Mesenteric fat pad (tissue), 1 donor: ENCODE results near the gene TTN. TPM values are rescaled to one million over a fixed set of nuclear protein-coding genes. Genes with fewer than 3 reads are reported as not detected.
"Not testable (repeated sequence)": the region's sequence is repeated elsewhere in the genome, so short reads cannot be mapped to it uniquely, and the experiment has no call there.

Experiments used
- DNase-seq: peaks from one replicate; pipeline ENCODE4 v3.0.0-alpha.2; 2020; ENCODE audit warnings: low spot score
- total RNA-seq: library from RNA; stranded (reverse); fragmentation: NEBNext Ultra II Directional; extraction: Animal tissue kit (Norgen Biotek cat#: 25700); gene quantifications from one replicate; pipeline ENCODE4 v1.2.1, GENCODE V29; 2021
- donor health status: DM: yes; HTN: yes; CAD: no.

The TTN gene
- total RNA-seq, 1 donor from 2014 or later = 12.0 TPM

DNA sequence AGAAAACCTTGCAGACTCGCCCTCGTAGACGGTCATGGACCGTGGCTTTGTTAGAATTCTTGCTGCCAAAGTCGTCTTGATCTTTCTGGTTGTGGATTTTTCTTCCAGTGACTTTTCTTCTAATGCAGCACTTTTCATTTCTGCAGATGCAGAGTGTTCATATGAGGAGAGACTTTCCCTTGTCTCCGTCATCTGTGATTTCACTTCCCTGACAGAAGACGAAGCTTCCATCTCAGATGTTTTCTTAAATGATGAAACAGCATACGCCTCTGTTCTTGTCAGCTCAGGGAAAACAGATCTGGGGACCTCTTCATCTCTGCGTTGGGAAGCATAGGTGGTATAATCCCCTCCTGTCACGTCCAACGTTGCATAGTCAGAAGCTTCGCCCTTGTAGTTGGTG is 276.1 kb downstream of the TTN start:
- no peak for DNase-seq

- DNase-seq = no peak
Observed at GRCh38 chr2:178530625-178531142, 276.5 kb downstream of the TTN start.

DNA sequence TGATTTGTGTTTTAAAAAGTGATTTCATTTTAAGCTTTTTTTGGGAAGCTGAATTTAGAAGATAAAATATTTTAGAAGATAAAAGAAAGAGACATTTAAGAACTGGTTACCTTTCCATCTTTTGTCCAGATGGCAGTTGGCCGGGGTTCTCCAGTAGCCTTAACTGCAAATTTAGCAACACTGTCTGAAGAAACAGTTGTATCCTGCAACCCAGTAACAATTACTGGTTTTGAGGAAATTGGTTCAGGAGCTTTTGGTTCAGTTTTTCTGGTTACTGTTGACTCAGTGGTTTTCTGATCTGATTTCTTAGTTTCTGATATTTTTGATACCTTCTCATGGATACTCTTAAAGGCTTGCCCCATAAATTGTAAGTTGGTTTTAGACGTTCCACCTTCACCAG is 277.1 kb downstream of the TTN start:
- DNase-seq = no peak

- DNase-seq = no peak
Observed at GRCh38 chr2:178529194-178529593, 278.0 kb downstream of the TTN start.

DNA sequence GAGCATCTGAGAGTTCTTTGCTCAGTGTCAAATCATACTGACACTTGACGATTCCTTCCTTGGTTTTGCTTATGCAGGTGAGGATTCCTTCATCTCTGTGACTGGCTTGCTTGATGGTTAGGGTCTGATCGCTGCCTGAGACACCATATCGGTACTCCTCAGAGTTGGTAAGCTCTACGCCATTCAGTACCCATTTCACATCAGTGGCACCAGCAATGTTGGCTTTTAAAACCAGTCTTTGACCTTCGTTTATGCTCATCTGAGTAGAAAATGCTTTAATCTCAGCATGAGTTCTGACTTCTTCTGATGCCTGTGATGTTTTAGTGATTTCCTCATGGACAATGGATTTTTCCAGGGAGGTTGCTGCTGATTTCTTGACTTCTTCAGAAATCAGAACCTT is 278.6 kb downstream of the TTN start:
- no peak for DNase-seq

DNA sequence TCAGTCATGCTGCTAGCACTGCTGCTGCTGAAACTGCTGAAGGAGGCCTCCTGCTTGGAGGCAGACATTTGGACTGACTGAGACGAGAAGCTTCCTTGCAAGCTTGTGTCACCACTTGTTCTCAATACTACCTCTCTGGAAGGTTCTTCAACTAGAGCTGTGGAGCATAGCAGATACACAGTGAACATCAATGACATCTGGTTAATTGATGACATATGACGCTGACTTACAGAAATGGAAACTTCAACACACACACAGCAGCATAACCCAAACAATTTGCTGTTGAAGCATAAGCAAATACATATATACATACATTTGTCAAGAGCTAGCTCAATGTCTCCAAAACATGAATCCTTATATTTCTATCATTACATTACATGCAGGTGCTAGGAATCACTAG is 279.6 kb downstream of the TTN start:
- no peak for DNase-seq

- no peak for DNase-seq
Observed at GRCh38 chr2:178526256-178526655, 281.0 kb downstream of the TTN start.

- DNase-seq = not testable (repeated sequence)
Observed at GRCh38 chr2:178525460-178525859, 281.8 kb downstream of the TTN start.

GRCh38 chr2:178525010-178525409 is 282.2 kb downstream of the TTN start:
- DNase-seq = not testable (repeated sequence)

- no peak for DNase-seq
Observed at GRCh38 chr2:178523596-178524134, 283.6 kb downstream of the TTN start.

DNA sequence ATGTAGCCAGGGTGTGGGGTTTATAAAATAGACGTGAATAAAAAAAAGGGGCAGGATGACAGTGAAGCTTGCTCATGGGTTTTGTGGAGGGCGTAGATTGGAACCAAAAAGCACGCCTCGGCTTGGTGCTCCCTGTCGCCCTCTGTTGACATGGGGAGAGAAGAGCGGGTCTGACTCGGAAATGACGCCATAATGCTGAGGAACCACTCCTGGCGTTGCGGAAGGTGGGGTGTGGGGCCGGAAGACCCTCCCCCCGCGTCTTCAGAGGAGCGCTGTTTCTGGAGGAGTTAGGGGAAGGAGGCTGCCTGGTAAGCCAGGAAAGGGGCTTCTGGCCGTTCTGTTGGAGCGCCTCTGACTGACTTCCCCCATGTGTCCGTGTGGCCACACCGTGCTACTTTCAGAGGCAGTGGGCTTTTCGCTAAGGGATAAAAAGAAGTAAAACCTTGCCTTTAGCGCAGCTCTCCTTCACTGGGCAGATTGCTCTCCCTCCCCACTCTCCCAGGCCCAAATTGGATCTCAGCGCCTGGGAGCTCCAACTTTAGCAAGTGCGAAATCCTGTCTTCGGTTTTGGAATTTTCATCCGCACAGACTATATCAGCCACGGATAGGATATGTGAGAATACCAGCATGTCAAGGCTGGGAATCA is 284.1 kb downstream of the TTN start:
- DNase-seq = peak; percentile 91

DNA sequence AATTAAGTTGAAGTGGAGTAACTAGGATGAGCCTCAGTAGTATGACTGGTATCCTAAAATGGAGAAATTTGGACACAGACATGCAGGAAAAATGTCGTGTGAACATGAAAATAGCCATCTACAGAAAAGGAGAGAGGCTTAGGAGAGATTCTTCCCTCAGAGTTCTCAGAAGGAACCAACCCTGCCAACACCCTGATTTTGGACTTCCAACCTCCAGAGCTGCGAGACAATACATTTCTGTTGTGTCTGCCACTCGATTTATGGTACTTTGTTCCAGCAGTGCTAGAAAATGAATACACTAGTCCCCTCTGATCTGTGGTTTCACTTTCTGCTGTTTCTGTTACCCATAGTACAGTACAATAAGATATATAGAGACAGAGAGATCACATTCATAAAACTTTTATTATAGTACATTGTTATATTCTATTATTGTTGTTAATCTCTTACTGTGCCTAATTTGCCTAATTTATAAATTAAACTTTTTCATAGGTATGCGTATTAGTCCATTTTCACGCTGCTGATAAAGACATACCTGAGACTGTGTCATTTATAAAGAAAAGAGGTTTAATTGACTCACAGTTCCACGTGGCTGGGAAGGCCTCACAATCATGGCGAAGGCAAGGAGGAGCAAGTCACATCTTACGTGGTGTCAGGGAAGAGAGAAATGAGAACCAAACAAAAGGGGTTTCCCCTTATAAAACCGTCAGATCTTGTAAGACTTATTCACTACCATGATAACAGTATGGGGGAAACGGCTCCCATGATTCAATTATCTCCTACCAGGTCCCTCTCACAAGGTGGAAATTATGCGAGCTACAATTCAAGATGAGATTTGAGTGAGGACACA is 285.7 kb downstream of the TTN start:
- no peak for DNase-seq

GRCh38 chr2:178517496-178517895 is 289.7 kb downstream of the TTN start:
- DNase-seq = no peak

GRCh38 chr2:178514664-178515063 is 292.6 kb downstream of the TTN start:
- DNase-seq = no peak

DNA sequence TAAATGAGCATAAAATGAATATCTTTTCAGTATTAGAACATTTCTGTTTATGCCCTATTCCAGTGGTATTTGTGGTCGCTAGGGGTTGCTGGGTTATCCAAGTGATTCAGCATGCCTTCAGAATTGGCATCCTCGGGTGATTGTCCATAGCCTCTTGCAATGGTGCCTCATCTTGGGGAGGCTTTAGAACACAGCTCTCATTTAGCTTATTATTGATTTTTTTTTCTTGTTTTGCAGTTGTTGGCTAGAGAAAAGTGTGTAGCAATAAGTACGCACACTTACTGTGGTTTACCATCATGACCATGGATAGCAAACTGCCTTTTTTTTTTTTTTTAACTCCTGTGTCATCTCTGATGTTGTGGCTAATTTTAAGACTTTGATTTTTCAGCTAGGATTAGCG is 293.3 kb downstream of the TTN start:
- DNase-seq = no peak

GRCh38 chr2:178512484-178512883 is 294.7 kb downstream of the TTN start:
- DNase-seq = no peak

DNA sequence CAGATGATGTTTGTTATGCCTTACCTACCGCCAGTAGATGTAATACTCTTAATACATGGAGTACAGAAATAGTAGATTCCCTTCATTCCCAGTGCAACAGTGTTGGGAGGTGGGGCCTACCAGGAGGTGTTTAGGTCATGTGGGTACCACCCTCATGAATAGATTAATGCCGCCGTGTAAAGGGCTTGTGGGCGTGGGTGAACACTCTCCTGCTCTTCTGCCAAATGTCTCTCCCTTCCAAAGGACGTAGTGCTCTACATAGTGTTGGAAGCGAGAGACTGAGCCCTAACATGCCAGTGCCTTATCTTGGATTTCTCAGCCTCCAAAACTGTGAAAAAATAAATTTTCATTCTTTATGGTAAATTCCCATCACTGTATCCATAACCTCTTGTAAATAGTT is 296.8 kb downstream of the TTN start:
- no peak for DNase-seq

DNA sequence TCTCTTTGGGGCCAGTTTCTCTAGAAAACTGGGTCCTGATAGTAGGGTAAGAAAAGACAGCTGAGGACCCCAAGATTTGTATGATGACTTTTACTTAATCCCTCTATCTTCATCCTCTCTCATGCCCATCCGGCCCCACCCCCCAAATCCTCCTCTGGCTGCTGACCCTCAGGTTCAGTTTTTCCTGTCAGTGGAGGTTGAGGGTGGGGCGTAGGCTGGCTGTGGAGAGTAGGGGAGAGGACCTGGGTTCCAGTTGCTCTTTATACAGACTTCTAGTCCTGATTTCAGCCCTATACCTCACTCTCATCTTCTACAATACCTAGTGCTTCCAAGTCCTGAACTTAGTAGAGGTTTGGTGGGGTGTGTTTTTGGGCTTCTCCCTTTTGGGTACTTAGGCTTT is 298.6 kb downstream of the TTN start:
- no peak for DNase-seq

GRCh38 chr2:178506949-178507348 is 300.3 kb downstream of the TTN start:
- no peak for DNase-seq

GRCh38 chr2:178506524-178506923 is 300.7 kb downstream of the TTN start:
- no peak for DNase-seq

DNA sequence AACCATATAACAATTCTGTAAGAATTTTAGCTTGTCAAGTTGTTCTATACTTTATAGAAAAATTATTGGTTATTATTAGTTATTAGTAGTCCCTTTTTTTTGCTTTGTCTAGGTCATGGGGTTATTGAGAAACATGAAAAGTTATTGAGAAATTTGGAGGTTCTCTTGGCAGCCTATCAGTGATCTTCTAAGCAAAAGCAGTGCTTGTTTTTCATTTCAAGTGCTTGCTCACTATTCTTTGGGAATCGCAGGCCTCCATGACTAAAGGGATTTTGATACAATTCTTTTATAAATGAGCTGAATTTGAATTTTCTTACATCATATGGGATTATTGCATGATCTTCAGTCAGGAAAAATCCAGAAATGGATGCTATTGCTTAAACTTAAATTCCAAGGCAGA is 301.1 kb downstream of the TTN start:
- no peak for DNase-seq

- DNase-seq = no peak
Observed at GRCh38 chr2:178502751-178503150, 304.5 kb downstream of the TTN start.
